WTC11 (cell line): ENCODE measurements around the gene PDCD10.

Experiments used
- CTCF ChIP-seq: fragments of 200-600 bp; IDR thresholded peaks from 2 replicates; pipeline ENCODE4 v1.8.0; 2022; ENCODE audit warnings: antibody characterized with exemption
- E2F4 ChIP-seq: sonication (generic); formaldehyde crosslinking; IDR thresholded peaks from 2 replicates; pipeline ENCODE4 v1.8.1; 2022; ENCODE audit warnings: low read depth, mild to moderate bottlenecking, moderate library complexity, missing genetic modification reagents, borderline replicate concordance
- FOXJ3 ChIP-seq: sonication (generic); formaldehyde crosslinking; IDR thresholded peaks from 2 replicates; pipeline ENCODE4 v1.9.0; 2021; ENCODE audit warnings: missing genetic modification reagents, mild to moderate bottlenecking, borderline replicate concordance
- NR2C2 ChIP-seq: sonication (generic); formaldehyde crosslinking; IDR thresholded peaks from 2 replicates; pipeline ENCODE4 v1.8.0; 2022; ENCODE audit warnings: mild to moderate bottlenecking, missing genetic modification reagents
- TCF7 ChIP-seq: sonication (generic); formaldehyde crosslinking; IDR thresholded peaks from 2 replicates; pipeline ENCODE4 v1.8.0; 2022; ENCODE audit warnings: mild to moderate bottlenecking, low read depth, missing genetic modification reagents, moderate library complexity
- TEAD4 ChIP-seq: sonication (generic); formaldehyde crosslinking; IDR thresholded peaks from 2 replicates; pipeline ENCODE4 v1.8.0; 2022; ENCODE audit warnings: mild to moderate bottlenecking, missing genetic modification reagents
- ZBTB43 ChIP-seq: sonication (generic); formaldehyde crosslinking; IDR thresholded peaks from 2 replicates; pipeline ENCODE4 v1.8.1; 2023; ENCODE audit warnings: mild to moderate bottlenecking, missing genetic modification reagents
- ZNF121 ChIP-seq: sonication (generic); formaldehyde crosslinking; IDR thresholded peaks from 2 replicates; pipeline ENCODE4 v1.8.0; 2023; ENCODE audit warnings: missing genetic modification reagents
- ZNF138 ChIP-seq: sonication (generic); formaldehyde crosslinking; conservative IDR thresholded peaks from 2 replicates; pipeline ENCODE4 v1.8.1; 2022; ENCODE audit warnings: mild to moderate bottlenecking, moderate library complexity, missing genetic modification reagents
- ZNF671 ChIP-seq: fragments of 250-450 bp; sonication (Bioruptor Pico); IDR thresholded peaks from 2 replicates; pipeline ENCODE4 v1.8.0; 2021; ENCODE audit warnings: mild to moderate bottlenecking

GRCh38 chr3:167709690-167710089, 25.0 kb downstream of the PDCD10 start:
- TF ChIP-seq FOXJ3 (CRISPR knock-in tag) (no peak), TEAD4 (CRISPR knock-in tag) (no peak), CTCF (no peak), ZNF138 (CRISPR knock-in tag) (no peak), ZNF121 (CRISPR knock-in tag) (no peak), E2F4 (CRISPR knock-in tag) (no peak), ZBTB43 (CRISPR knock-in tag) (no peak), ZNF671 (CRISPR knock-in tag) (no peak), TCF7 (CRISPR knock-in tag) (no peak), NR2C2 (CRISPR knock-in tag) (no peak)
